IPS-11a (cell line): ENCODE results near the gene CTIF.

ENCODE experiments used
- H3K4me3 ChIP-seq: one replicate; pipeline ENCODE4 v1.5.1; 2013; ENCODE audit warnings: low read depth, low read length, control low read depth

The CTIF gene

DNA sequence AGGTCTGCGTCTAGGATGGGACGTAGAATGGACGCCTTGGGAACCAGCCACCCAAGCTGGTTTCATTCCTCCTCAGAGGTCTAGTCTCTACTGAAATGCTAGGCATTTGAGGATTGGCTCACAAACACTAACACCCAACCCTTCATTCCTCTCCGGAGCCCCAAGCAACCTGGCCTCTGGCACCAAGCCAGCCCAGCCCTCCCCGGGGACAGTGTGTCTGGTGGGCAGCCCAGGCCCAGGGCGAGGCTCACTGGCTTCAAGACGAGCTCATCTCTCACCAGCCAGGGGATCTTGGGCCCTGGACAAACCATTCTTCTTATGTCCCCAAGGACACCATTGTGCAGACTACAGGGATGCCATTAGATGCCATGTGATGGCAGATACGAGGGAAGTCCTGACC is 182.5 kb downstream of the CTIF start:
- no peak overlapping the region for H3K4me3 ChIP-seq

DNA sequence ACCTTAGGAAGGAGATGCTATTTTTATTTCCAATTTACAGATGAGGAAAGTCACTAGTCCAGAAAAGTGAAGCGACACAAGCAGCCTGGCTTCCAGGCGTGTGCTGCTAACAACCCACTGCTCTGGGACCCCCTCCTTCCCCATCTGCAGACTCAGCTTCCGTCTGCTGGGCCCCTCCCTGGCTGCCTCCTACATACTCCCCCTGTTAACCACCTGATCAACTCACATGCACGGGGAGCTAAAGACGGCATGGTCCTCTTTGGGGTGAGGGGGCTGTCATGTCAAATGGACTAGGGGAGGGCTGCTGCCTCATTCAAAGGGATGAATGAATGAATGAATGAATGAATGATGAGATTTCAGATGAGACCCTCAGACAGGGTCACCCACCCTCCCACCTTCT is 184.2 kb downstream of the CTIF start:
- no peak overlapping the region for H3K4me3 ChIP-seq

DNA sequence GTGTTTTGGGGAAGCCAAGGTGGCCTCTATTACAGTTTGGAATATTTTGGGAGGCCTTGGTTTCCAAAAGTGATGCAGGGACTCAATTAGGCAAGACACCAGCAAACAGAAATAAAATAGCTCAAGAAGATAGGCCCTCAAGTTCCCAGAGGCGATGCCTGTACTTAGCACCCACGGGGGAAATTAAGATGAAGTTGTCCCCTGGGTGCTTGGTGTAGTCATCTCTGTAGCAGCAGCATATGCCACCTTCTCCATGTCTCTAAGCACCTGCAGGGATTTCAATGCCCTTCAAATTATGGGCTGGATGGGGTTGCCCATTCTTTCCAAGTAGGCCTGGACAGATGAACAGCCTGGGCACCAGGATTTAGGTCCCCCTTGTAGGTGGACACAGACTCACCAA is 185.0 kb downstream of the CTIF start:
- H3K4me3 ChIP-seq, result no peak overlapping the region

- no peak overlapping the region for H3K4me3 ChIP-seq
Observed at GRCh38 chr18:48724442-48724841, 185.6 kb downstream of the CTIF start.

- H3K4me3 ChIP-seq, result no peak overlapping the region
Observed at GRCh38 chr18:48724939-48725338, 186.1 kb downstream of the CTIF start.

GRCh38 chr18:48725562-48725961 is 186.7 kb downstream of the CTIF start:
- no peak overlapping the region for H3K4me3 ChIP-seq

GRCh38 chr18:48727681-48728080 is 188.8 kb downstream of the CTIF start:
- H3K4me3 ChIP-seq, result no peak overlapping the region

DNA sequence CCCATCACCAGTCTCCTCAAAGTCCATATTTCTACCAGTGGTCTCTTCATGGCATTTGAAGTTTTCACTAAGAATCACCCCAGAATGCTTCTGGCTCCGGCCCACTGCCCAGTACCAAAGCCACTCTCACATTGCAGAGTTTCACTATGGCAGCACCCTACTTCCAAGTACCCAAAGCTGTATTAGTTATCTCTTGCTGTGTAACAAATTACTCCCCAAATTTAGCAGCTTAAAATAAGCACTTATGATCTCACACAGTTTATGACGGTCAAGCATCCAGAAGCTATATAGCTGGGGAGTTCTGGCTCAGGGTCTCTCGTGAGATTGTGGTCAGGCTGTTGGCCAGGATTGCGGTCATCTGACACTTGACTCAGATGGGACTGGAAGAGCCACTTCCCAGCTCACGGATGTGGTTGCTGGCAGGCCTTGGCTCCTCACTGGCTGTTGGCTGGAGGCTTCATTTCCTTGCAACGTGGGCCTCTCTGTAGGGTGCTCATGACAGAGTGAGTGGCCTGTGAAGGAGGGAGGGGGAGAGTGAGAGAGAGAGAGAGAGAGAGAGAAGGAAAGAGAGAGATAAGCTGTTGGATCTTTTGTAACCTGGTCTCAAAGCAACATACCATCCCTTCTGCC is 189.5 kb downstream of the CTIF start:
- H3K4me3 ChIP-seq, result no peak overlapping the region

GRCh38 chr18:48729404-48729803 is 190.6 kb downstream of the CTIF start:
- no peak overlapping the region for H3K4me3 ChIP-seq

GRCh38 chr18:48730010-48730409 is 191.2 kb downstream of the CTIF start:
- H3K4me3 ChIP-seq, result no peak overlapping the region

- no peak overlapping the region for H3K4me3 ChIP-seq
Observed at GRCh38 chr18:48732767-48733424, 194.1 kb downstream of the CTIF start.

DNA sequence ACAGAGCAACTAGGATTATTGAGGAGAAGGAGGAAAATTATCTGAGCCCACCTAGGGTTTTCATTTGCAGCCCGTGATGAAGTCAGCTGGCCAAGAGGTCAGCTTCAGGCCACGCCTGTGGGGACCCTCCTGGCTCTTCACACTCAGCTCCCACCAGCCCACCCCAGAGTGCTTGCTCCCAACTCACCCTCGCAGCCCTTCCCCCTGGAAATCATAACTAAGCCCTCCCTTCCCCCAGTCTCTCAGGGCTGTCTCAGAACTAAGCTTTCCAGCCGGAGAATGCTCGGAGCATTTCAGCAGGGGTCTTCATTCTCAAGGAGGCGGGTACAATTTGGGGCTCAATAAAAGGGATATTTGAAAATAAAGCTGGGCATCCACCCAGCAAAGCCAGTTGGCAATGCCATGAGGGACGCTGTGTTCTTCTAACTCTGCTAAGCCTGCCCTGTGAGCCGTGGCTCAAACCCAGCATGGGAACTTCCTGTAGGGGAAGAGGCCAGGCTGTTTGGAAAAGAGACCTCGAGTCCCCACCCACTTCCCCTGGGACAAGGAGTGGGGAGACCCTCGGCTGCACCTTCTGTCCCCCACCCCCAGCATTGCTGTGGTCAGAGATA is 194.9 kb downstream of the CTIF start:
- no peak overlapping the region for H3K4me3 ChIP-seq

- no peak overlapping the region for H3K4me3 ChIP-seq
Observed at GRCh38 chr18:48734460-48734859, 195.6 kb downstream of the CTIF start.

DNA sequence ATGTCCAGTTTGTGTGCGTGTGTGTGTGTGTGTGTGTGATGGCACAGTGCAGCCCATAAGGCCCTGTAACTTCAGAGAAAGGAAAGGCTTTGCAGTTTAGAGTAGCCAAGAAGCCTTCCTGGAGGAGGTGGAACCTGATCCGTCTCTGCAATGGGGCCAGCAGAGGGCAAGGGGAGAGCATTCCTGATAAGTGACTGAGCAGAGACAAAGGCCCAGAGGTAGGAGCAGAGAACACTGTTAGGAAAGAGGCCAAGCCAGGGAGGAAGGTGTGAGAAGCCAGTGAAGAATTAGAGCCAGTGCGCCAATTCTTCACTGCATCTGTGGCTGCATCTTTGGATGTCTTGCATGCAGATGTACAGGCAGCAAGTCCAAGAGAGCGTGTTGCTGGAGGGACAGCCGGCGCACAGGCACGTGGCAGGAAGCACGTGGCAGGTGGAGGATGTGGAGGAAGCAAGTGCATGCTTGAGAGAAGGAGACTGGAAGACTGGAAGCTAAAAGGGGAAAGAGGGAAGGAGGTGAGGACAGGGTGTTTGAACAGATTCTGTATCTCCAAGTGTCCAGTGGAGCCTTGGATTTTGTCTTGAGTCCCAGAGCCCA is 196.3 kb downstream of the CTIF start:
- no peak overlapping the region for H3K4me3 ChIP-seq

DNA sequence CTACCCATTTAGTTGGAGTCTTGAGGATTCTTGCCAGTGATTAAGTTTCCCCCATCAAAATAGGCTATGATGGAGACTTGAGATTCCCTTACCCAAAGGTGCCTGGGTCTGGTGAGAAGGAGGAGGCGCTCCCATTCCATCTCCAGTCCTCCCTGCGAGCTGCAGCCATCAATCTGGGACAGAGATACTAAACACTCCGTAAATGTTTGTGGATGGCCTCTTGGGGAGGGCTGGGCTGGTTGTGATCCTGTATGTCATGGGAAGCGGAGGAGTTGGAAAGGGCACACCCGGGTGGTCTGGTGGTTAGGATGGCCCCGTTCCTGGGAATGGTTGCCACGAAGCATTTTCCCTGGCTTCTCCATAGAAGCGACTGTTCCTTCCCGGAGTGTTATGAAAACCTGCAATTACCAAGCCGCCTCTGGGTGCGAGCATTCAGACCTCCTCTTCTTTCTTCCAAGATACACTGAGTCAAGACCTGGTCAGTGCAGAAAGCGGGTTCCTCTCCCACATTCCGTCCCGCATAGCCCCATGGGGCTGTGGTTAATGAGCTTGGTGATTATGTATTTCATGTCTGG is 196.9 kb downstream of the CTIF start:
- H3K4me3 ChIP-seq, result no peak overlapping the region

- H3K4me3 ChIP-seq, result no peak overlapping the region
Observed at GRCh38 chr18:48736321-48737260, 197.8 kb downstream of the CTIF start.

- H3K4me3 ChIP-seq, result no peak overlapping the region
Observed at GRCh38 chr18:48739266-48740067, 200.6 kb downstream of the CTIF start.

- H3K4me3 ChIP-seq, result no peak overlapping the region
Observed at GRCh38 chr18:48740068-48740440, 201.2 kb downstream of the CTIF start.

DNA sequence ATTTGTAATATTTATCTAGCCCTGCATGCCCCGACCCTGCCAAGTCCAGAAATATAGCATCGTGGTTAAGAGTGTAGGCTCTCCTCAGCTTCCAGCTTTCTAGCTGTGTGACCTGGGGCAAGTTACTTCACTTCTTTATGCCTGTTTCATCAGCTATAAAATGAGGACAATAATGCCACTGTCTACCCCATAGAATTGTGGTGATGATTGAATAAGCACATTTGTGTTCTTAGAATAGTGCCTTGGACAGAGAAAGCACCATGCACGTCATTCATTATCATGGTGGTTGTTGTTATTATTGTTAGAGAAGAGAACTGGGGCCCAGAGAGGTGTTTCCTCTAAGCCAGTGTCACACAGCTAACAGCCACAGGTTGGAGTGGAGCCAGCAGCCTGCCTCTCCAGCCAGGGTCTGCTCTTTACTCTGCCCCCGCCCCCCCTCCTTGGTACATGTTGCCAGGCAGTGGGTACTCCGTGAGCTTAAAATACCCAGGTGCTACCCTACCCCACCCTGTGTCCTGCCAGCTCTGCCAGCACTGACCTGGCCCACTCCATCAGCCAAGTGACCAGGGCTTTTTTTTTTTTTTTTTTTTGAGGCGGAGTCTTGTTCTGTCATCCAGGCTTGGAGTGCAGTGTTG is 202.1 kb downstream of the CTIF start:
- no peak overlapping the region for H3K4me3 ChIP-seq
